ENCODE results near the gene ANO4.

DNA sequence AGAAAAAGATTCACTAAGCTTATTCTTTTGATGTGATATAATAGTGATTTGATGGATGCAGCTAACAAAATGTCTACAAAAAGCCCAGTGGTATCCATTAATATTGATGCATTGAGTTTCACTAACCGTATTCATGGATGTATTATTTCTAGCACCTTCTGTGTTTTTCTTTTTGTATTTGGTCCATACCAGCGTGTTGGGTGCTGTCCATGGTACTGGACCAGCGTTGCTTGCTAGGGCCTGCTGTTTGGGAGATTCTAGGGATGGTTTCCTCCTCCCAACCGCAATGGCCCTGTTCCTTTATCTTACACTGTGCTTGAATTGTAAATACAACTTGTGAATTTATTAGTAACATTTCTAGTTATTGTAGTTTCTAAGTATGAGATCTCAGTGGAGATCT, 31.7 kb downstream of the ANO4 start:
- TF ChIP-seq, protein P1, sequence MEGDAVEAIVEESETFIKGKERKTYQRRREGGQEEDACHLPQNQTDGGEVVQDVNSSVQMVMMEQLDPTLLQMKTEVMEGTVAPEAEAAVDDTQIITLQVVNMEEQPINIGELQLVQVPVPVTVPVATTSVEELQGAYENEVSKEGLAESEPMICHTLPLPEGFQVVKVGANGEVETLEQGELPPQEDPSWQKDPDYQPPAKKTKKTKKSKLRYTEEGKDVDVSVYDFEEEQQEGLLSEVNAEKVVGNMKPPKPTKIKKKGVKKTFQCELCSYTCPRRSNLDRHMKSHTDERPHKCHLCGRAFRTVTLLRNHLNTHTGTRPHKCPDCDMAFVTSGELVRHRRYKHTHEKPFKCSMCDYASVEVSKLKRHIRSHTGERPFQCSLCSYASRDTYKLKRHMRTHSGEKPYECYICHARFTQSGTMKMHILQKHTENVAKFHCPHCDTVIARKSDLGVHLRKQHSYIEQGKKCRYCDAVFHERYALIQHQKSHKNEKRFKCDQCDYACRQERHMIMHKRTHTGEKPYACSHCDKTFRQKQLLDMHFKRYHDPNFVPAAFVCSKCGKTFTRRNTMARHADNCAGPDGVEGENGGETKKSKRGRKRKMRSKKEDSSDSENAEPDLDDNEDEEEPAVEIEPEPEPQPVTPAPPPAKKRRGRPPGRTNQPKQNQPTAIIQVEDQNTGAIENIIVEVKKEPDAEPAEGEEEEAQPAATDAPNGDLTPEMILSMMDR (IDR thresholded peaks at IDR 0.05), result no peak
- TF ChIP-seq POLR2A (IDR thresholded peaks at IDR 0.05), result no peak
